Measurements from ENCODE around the gene TRPM6.

Gene TRPM6

GRCh38 chr9:74674077-74674476, 213.6 kb downstream of the TRPM6 start:
- ChIA-PET CTCF (no interaction called here), POLR2A (no interaction called here)
- no peak for DNase-seq (ENCODE audit: extremely low spot score)
- no peak for TF ChIP-seq CTCF (IDR thresholded peaks at IDR 0.05; ENCODE audit: control extremely low read depth, extremely low read depth, low read depth, missing control alignments)

All from GM10248 (cell line).